HG03354 (cell line): Measurements from ENCODE around the gene CD248.
"Not testable (repeated sequence)": the region's sequence is repeated elsewhere in the genome, so short reads cannot be mapped to it uniquely, and the experiment has no call there.

Experiments used
- ATAC-seq: cut with Tn5 transposase; IDR thresholded peaks from one replicate; pipeline ENCODE4 v1.9.1; 2021; ENCODE audit warnings: mild to moderate bottlenecking; ENCODE audit not compliant: unreplicated experiment, poor library complexity, severe bottlenecking

CD248 gene, protein sequence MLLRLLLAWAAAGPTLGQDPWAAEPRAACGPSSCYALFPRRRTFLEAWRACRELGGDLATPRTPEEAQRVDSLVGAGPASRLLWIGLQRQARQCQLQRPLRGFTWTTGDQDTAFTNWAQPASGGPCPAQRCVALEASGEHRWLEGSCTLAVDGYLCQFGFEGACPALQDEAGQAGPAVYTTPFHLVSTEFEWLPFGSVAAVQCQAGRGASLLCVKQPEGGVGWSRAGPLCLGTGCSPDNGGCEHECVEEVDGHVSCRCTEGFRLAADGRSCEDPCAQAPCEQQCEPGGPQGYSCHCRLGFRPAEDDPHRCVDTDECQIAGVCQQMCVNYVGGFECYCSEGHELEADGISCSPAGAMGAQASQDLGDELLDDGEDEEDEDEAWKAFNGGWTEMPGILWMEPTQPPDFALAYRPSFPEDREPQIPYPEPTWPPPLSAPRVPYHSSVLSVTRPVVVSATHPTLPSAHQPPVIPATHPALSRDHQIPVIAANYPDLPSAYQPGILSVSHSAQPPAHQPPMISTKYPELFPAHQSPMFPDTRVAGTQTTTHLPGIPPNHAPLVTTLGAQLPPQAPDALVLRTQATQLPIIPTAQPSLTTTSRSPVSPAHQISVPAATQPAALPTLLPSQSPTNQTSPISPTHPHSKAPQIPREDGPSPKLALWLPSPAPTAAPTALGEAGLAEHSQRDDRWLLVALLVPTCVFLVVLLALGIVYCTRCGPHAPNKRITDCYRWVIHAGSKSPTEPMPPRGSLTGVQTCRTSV

DNA sequence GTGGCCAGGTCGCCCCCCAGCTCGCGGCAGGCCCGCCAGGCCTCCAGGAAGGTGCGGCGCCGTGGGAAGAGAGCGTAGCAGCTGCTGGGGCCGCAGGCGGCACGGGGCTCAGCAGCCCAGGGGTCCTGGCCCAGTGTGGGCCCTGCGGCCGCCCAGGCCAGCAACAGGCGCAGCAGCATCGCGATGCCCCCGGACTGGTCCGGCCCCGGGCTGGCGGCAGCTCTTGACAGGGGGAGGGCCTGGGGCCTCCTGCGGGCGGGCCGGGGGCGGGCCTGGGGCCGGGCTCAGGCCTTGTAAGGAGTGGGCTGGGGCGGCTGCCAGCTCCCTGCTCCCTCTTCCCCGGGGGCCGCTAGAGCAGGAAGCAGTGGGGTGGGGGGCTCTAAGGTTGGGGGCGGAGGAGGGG lies at the start of gene CD248:
Gene CD248, minus strand, starts transcription at position 196 of the 403 bp plus-strand sequence. Its CDS starts 17 bp downstream, at position 179.
- no peak for ATAC-seq

DNA sequence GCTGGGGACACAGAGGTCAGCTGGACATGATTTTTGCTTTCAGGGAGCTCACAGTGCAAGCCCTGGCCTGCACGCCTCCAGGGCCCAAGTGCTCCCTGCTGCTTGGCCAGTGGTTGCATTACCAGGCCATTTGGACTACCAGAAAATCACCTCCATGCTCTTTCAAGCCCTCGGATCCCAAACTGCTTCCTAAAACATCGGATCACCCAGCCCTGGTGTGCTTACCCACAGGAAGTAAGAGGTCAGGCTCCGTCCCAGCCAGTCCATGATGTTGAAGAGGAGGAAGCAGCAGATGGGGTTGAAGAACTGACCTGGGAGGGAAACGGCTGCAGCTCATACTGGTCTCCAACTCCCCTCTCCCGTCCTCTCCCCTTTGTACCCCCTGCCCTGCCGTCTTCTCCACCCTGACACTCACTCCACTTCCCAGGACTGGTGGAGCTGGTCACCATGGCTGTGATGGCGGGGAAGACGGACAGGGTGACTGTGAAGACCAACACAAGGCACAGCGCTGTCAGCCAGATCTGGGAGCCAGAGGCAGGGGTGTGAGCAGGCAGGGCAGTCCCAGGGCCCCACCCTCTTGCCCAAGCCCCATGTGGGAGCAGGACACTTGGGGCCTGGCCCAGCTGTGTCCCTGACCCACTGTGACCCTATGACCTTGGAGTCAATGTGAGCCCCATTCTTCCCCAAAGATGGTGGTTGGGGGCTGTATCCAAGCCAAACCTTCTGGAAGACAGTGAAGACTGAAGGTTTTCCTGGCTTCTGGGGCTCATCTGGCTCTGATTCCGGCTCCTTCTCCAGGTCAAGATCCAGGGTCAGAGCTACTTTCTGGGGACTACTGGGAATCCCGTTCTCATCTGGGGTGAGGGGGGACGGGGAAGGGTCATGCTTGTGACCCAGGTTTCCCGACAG lies 49.1 kb upstream of the CD248 start:
- no peak for ATAC-seq

DNA sequence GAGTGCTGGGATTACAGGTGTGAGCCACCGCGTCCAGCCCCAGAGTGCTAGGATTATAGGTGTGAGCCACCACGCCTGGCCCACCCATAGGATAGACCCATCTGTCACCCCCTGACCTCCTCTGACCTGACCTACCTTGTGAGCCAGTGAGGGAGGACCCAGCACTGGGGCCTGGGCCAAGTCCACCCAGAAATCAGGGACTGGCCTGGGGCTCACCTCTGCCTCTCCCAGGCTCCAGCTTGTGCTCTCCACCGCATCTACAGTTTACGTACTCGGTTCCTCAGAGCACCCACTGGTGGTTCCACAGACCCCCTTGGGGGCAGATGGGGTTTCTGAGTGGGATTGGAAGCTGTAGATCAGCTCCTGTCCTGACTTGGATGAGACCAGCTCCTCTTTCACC lies 48.3 kb upstream of the CD248 start:
- no peak for ATAC-seq

DNA sequence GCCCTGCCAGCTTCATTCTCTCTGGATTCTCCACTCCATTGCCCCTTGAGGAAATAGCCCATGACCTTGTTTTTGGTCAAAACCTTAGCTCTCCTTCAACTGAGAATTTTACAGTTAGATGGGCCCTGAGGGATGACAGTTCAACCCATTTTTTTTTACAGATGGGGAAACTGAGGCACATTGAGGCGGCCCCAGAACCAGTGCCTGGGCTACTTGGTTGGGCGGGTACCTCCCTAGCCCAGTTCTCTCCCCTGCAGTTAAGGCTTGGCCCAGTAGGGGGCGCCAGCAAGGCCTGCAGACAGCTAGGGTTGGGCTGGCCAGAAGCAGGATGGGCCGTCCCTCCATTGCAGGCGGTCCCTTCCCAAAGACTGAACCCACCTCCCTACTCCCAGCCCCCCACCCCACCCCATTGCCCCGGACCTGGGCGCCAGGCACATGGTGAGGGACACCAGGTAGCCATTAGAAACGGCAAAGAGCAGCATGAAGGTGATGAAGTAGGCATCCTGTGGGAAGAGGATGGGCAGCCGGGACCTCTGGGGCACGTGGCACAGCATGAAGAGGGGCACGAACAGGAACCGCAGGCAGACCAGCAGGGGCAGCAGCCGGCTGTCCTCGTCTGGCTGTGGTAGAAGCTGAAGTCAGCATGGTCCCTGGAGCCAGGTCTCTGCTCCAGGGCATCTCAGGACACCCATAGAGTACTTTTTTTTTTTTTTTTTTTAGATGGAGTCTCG lies 47.1 kb upstream of the CD248 start:
- ATAC-seq: no peak

DNA sequence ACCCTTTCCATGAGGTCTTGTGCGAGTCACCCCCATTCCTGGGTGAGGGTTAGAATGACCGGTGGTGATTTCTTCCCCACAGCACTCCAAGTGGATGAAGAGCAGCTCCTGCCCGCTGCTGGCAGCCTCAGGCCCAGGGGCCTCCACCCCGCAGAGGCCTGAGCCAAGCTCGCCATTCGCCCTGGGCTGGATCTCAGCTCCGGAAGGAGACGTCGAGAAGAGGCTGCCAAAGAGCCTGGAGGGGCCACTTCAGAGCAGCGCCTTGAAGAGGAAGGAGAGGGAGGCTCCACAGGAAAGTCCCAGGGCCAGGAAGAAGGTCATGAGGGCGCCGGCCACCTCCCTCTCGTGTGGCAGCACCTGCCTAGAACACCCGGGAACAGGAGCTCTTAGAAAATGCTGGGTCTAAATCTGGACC lies 46.4 kb upstream of the CD248 start:
- no peak for ATAC-seq

DNA sequence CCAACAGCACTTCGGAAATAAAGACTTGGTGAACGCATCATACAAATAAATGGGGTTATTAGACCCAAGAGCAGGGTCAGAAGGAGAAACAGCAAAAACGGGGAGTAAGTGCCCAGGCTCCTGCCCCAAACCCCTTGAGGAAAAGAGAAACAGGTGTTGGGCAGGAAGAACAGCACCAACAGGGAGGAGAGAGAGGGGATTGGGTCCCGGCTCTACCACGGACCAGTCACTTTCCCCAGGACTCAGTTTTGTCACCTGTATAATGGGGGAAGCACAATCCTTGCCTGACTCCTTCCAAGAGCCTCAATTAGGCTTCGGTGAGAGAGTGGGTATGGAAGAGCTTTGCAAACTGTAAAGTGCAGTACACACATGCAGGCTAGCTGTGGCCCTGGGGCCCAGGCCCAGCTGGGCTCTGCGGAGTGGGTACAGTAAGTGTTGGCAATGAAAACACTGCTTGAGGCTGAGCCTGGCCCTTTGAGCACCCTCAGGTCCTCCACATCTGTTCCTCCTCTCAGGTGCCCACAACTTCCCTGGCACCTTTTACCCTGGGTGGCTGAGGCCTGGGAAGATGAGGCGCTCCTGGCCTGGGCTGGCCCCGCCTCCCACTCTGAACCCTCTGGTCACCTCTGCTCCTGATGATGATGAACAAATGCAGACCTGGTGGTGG lies 45.8 kb upstream of the CD248 start:
- no peak for ATAC-seq

DNA sequence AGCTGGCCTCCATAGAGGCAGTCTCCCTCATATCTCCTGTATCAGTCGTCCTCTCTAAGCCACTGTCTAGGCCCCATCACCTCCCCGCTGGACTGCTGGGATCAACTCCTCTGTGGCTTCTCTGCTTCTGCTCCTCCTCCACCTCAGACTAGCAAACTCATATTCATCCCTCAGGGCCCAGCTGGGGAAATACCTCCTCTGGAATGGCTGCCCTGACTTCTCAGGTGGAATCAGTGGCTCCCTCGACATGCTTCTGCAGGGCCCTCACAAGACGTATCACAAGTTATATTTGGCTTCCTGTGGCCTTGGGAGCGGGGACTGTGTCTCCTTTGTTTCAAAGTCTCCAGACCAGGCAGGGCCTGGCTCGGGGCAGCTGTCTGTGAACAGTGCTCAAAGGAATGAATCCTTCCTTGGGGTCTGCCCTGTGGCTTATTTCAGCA lies 44.7 kb upstream of the CD248 start:
- no peak for ATAC-seq

DNA sequence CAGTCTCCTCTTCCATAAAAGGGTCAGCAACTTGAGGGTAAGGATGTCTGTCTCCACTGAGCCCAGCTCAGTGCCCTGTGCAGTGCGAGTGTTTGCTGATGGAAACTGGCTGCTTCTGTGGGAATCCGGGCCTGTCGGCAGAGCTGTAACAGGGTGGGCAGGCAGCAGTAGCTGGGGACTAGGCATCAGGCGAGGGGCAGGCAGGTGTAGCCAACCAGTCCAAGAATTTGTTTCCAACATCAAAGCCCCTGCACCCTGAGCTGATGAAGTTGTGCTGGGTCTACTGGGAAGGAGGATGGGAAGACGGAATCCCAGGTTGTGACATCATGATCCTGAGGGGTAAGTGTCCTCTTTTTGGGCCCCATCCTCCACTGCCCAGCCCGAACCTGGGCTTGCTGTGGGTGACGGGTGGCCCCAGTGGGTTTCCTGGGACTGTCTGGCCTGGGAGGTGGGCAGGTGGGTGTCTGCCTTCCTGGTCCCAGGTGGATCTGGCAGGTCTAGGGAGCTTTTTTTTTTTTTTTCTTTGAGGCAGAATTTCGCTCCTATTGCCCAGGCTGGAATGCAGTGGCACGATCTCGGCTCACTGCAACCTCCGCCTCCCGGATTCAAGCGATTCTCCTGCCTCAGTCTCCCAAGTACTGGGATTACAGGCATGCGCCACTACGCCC lies 43.7 kb upstream of the CD248 start:
- ATAC-seq: no peak

DNA sequence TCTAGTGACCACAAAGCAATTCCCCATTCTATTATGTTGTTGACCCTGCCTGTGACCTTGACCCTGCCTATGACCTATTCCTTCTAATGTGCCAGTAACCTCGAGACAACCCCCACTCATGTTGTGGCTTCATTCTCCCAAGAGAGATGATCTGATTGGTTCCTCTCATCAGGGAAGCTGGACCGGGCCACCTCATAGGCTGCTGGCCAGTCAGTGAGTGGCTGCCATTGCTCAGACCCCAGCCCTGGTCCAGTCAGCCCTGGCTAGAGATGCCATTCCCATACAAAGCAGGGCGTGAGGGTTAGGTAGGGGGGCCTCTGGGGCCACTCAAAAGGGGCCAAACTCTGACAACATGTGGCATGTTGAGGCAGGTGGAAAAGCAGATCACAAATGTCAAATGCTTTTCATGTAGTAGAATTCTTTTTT lies 42.8 kb upstream of the CD248 start:
- no peak for ATAC-seq

DNA sequence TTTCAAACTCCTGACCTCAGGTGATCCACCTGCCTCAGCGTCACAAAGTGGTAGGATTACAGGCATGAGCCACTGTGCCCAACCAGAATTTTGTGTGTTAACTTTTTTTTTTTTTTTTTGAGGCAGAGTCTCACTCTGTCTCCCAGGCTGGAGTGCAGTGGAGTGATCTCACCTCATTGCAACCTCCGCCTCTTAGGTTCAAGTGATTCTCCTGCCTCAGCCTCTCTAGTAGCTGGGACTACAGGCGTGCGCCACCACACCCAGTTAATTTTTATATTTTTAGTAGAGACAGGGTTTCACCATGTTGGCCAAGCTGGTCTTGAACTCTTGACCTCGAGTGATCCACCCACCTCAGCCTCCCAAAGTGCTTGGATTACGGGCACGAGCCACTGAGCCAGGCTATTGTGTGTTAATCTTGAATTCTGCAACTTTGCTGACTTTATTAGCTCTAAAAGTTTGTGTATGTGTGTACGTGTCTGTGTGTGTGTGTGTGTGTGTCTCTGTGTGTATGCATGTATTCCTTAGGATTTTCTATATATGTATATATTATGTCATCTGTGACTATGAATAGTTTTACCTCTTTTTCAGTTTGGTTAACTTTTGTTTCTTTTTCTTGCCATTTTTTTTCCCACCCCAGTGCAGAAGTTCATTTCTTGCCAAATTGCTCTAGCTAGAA lies 33.9 kb upstream of the CD248 start:
- ATAC-seq: not testable (repeated sequence)

DNA sequence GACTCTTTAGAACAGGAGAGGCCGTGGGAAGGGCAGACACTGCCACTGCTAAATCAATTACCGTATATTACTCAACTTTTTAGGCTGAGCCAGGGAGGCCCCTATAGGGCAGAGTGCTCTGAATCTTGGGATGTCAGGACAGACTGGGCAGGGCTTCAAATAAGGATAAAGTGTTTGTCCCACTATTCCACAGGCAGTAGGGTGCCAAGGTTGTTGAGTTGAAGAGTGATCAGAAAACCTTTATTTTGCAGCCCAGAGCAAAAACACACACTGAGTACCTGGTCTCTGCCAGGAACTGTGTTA lies 32.2 kb upstream of the CD248 start:
- no peak for ATAC-seq

DNA sequence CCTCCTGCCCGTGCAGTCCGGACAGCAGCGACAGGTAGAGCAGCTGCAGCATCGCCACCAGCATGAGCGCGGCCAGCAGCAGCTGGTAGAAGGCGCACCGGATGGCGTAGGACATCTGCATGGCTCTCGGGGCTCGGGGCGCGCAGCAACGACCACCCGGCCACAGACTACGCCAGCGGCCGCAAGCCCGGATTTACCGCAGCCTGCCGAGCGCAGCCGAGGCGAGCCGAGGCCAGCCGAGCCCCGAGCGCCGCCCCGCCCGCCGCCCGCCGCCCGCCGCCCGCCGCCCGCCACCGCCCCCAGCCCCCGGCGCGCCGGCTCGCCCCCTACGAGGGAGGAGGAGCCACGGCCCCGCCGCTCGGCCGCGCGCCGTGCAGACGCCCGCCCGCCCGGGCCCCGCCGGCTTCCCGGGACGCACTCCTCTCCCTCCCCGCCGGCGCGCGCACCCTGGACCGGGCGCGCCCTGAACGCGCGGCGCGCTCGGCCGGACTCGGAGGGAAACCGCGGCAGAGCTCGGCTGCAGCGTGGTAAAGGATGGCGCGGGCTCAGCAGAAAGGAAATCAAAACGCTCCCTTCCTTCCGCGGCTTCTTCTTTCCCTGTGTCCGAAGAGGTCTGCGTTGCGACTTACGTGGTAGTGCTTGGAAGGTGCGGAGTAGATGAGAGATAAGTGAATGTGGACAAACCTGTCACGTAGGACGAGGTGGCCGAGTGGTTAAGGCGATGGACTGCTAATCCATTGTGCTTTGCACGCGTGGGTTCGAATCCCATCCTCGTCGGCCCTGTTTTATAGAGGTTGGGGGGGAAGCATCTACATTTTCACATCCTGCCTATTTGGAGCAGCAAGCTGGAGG lies 30.8 kb upstream of the CD248 start, which contains the start of gene B4GAT1:
Gene B4GAT1, minus strand, starts transcription at position 205 of the 852 bp plus-strand sequence. Its CDS starts 84 bp downstream, at position 121.
- no peak for ATAC-seq

DNA sequence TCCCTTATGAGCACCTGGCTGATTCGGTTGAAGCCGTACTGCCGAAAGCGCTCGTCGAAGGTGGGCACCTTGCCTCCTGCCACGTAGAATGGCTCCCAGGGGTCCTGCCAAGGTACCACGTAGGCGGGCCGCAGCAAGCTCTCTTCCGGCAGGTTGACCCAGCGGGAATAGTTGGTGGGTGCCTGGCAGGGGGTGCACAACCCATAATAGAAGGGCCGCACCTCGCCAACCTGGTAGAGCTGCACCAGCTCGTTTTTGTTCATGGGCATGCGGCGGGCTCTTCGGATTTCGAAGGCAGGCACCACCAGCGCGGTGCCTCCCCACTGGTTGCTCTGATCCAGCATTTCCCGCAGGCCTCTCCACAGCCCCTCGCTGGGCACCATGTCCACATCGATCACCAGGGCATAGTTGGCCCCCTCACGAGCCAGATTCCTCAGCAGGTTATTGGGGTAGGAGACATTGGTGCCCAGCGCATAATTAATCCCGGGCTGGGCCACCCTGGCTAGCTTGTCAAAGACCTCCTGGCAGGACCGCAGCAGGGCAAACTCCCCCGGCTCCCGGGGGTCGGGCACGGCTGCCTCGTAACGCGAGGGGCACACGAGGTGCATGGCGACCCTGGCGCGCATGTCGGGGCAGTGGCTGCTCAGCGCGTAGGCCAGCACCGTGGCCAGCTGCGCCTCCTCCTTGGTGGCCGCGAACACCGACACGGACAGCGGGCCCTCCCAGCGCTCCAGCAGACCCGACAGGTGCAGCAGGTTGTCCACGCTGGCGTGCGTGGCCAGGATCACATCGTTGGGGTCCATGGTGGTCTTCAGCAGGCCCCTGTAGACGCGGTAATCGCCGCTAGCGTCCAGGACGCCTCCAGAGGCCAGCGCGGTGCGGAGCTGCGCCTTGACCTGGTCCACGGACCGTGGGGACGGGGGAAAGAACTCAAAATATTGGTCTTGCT lies 29.9 kb upstream of the CD248 start:
- no peak for ATAC-seq

DNA sequence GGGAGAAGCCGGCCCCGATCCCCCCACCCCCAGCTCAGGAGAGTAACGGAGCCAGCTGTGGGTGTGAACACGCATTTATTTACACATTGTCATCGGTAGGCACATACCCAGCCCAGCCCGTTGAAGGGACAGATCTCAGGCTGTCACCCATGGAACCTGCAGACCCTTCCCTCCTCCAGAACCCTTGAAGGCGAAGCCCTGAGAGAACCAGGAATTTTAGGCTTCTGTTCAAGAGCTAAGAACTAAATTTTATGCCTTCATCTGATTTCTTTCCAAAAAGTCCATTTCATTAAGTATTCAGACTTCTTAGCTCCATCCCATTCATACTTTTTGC lies 28.4 kb upstream of the CD248 start:
- peak; percentile 17 for ATAC-seq

DNA sequence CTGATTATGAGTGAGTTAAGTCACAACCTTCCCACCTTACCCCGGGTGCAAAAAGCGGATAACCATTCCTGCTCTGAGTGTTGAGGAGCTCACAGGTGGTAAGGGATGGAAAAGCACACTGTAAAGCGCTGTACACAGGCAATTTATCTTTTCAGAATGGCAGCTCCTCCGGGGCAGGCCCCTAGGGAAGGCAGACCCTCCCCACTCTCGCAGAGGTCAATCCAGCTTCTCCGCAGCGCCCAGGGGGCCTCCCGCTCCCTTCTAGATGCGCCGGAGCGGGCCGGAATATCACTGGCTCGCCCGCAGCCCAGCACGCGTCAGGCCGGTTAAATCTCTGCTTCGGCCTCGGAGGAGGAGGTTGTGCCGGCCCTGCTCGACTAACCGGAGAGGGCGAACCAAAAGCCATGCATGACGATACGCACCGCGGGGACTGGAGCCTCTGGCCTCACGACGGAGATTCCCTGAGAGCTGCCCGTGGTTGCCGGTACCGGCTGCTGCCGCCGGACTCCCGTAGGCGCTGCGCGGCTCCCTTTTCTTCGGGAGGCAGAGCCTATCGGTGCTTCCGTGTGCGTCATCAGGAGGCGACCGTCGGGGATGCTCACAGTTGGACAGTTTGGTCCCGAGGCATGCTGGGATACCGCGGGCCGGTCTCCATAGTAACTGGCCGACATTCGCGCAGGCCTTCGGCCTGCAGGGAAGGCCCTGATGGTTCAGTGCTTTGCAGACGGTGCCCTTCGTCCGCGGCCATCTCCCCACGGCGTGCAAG lies 27.9 kb upstream of the CD248 start, which contains the start of gene BRMS1:
Gene BRMS1, minus strand, starts transcription at position 555 of the 766 bp plus-strand sequence. CDS start 2,870 bp downstream, outside the sequence.
- peak; percentile 70 for ATAC-seq
